ENCODE data around the gene TGIF2. TPM values are rescaled to one million over a fixed set of nuclear protein-coding genes. Genes with fewer than 3 reads are reported as not detected.

The TGIF2 gene
- total RNA-seq, 1 donor from 2014 or later = 140 TPM

- Mint-ChIP-seq H3K36me3 (ENCODE audit: insufficient read depth) (peaks cover 14% of the 10 kb centered on the region), H3K4me1 (ENCODE audit: low read depth) (no peaks in the 10 kb centered on the region), H3K27me3 (no peaks in the 10 kb centered on the region), H3K4me3 (ENCODE audit: low read depth) (no peak overlapping the region), H3K9me3 (ENCODE audit: low read depth) (no peaks in the 10 kb centered on the region), H3K27ac (no peak overlapping the region)
- TF ChIP-seq CTCF (IDR thresholded peaks at IDR 0.05; ENCODE audit: unreplicated experiment) = no peak
- DNase-seq (ENCODE audit: low spot score, unreplicated experiment) = no peak
Measured at GRCh38 chr20:36528176-36528874, 45.1 kb upstream of the TGIF2 start.

GRCh38 chr20:36528875-36529417, 44.5 kb upstream of the TGIF2 start:
- Mint-ChIP-seq H3K27me3 (no peaks in the 10 kb centered on the region), H3K9me3 (ENCODE audit: low read depth) (no peaks in the 10 kb centered on the region), H3K4me1 (ENCODE audit: low read depth) (no peaks in the 10 kb centered on the region), H3K27ac (peak overlapping the region; percentile 27), H3K36me3 (ENCODE audit: insufficient read depth) (peaks cover 13% of the 10 kb centered on the region), H3K4me3 (ENCODE audit: low read depth) (no peak overlapping the region)
- DNase-seq (ENCODE audit: low spot score, unreplicated experiment) = no peak
- no peak for TF ChIP-seq CTCF (IDR thresholded peaks at IDR 0.05; ENCODE audit: unreplicated experiment)

GRCh38 chr20:36532388-36532787, 41.0 kb upstream of the TGIF2 start:
- Mint-ChIP-seq H3K4me3 (ENCODE audit: low read depth) (no peak overlapping the region), H3K36me3 (ENCODE audit: insufficient read depth) (peaks cover 6% of the 10 kb centered on the region), H3K4me1 (ENCODE audit: low read depth) (no peaks in the 10 kb centered on the region), H3K27me3 (no peaks in the 10 kb centered on the region), H3K27ac (no peak overlapping the region), H3K9me3 (ENCODE audit: low read depth) (no peaks in the 10 kb centered on the region)
- TF ChIP-seq CTCF (IDR thresholded peaks at IDR 0.05; ENCODE audit: unreplicated experiment) = no peak
- DNase-seq (ENCODE audit: low spot score, unreplicated experiment) = no peak

GRCh38 chr20:36532822-36533221, 40.6 kb upstream of the TGIF2 start:
- H3K36me3 Mint-ChIP-seq (ENCODE audit: insufficient read depth) = peaks cover 4% of the 10 kb centered on the region
- H3K9me3 Mint-ChIP-seq (ENCODE audit: low read depth) = no peaks in the 10 kb centered on the region
- DNase-seq (ENCODE audit: low spot score, unreplicated experiment) = no peak
- TF ChIP-seq CTCF (IDR thresholded peaks at IDR 0.05; ENCODE audit: unreplicated experiment) = no peak
- H3K4me1 Mint-ChIP-seq (ENCODE audit: low read depth) = no peaks in the 10 kb centered on the region
- H3K27me3 Mint-ChIP-seq = no peaks in the 10 kb centered on the region
- H3K4me3 Mint-ChIP-seq (ENCODE audit: low read depth) = no peak overlapping the region
- H3K27ac Mint-ChIP-seq = no peak overlapping the region

GRCh38 chr20:36538026-36538722, 35.2 kb upstream of the TGIF2 start:
- H3K36me3 Mint-ChIP-seq (ENCODE audit: insufficient read depth) = no peaks in the 10 kb centered on the region
- H3K9me3 Mint-ChIP-seq (ENCODE audit: low read depth) = no peaks in the 10 kb centered on the region
- H3K4me3 Mint-ChIP-seq (ENCODE audit: low read depth) = no peak overlapping the region
- no peak overlapping the region for H3K27ac Mint-ChIP-seq
- DNase-seq (ENCODE audit: low spot score, unreplicated experiment) = no peak
- H3K4me1 Mint-ChIP-seq (ENCODE audit: low read depth) = peaks cover 8% of the 10 kb centered on the region
- peaks cover 10% of the 10 kb centered on the region for H3K27me3 Mint-ChIP-seq
- no peak for TF ChIP-seq CTCF (IDR thresholded peaks at IDR 0.05; ENCODE audit: unreplicated experiment)
